ENCODE measurements around the gene HYAL2. TPM values are rescaled to one million over a fixed set of nuclear protein-coding genes. Genes with fewer than 3 reads are reported as not detected.

HYAL2 gene
- polyA plus RNA-seq, 1 donor from 2014 or later: 116 TPM

- H3K36me3 ChIP-seq (ENCODE audit: insufficient read depth, low read length): no peaks in the 10 kb centered on the region
These were observed 30.2 kb upstream of the HYAL2 start for GRCh38 chr3:50352781-50353180.

GRCh38 chr3:50351323-50351697, 28.8 kb upstream of the HYAL2 start:
- Histone ChIP-seq H3K9me2 (ENCODE audit: insufficient read depth, low read length) (no peaks in the 10 kb centered on the region), H3K27me3 (ENCODE audit: insufficient read depth, low read depth, low read length) (no peaks in the 10 kb centered on the region), H4K20me1 (ENCODE audit: insufficient read depth) (peaks cover 5% of the 10 kb centered on the region), H3K9ac (ENCODE audit: low read length) (peak overlapping the region; percentile 76), H3F3A (ENCODE audit: insufficient read depth, low read length, poor library complexity, severe bottlenecking) (no peaks in the 10 kb centered on the region), H3K36me3 (ENCODE audit: insufficient read depth, low read length) (no peaks in the 10 kb centered on the region), H3K4me3 (ENCODE audit: low read length) (peak overlapping the region; percentile 77), H3K4me2 (ENCODE audit: low read length) (peak overlapping the region; percentile 71), H3K79me2 (replicated peaks; ENCODE audit: insufficient read depth, low read length) (peaks cover 15% of the 10 kb centered on the region), H3K27ac (ENCODE audit: low read length) (peak overlapping the region; percentile 86), H3K9me3 (ENCODE audit: low read length) (no peaks in the 10 kb centered on the region), H2AFZ (ENCODE audit: low read depth, low read length) (no peak overlapping the region)
- TF ChIP-seq SMC3 (conservative IDR thresholded peaks at IDR 0.05; ENCODE audit: poor library complexity) (no peak), MXI1 (conservative IDR thresholded peaks at IDR 0.05; ENCODE audit: poor library complexity, severe bottlenecking) (no peak), POLR2AphosphoS5 (IDR thresholded peaks at IDR 0.05) (no peak), EP300 (conservative IDR thresholded peaks at IDR 0.05; ENCODE audit: poor library complexity, severe bottlenecking) (no peak), TAF1 (IDR thresholded peaks at IDR 0.05; ENCODE audit: low read depth) (no peak), EZH2 (IDR thresholded peaks at IDR 0.05; ENCODE audit: borderline replicate concordance, insufficient read depth, low read length, poor library complexity, severe bottlenecking) (no peak)
- TF ChIP-seq, protein P1, sequence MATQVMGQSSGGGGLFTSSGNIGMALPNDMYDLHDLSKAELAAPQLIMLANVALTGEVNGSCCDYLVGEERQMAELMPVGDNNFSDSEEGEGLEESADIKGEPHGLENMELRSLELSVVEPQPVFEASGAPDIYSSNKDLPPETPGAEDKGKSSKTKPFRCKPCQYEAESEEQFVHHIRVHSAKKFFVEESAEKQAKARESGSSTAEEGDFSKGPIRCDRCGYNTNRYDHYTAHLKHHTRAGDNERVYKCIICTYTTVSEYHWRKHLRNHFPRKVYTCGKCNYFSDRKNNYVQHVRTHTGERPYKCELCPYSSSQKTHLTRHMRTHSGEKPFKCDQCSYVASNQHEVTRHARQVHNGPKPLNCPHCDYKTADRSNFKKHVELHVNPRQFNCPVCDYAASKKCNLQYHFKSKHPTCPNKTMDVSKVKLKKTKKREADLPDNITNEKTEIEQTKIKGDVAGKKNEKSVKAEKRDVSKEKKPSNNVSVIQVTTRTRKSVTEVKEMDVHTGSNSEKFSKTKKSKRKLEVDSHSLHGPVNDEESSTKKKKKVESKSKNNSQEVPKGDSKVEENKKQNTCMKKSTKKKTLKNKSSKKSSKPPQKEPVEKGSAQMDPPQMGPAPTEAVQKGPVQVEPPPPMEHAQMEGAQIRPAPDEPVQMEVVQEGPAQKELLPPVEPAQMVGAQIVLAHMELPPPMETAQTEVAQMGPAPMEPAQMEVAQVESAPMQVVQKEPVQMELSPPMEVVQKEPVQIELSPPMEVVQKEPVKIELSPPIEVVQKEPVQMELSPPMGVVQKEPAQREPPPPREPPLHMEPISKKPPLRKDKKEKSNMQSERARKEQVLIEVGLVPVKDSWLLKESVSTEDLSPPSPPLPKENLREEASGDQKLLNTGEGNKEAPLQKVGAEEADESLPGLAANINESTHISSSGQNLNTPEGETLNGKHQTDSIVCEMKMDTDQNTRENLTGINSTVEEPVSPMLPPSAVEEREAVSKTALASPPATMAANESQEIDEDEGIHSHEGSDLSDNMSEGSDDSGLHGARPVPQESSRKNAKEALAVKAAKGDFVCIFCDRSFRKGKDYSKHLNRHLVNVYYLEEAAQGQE (IDR thresholded peaks at IDR 0.05; ENCODE audit: borderline replicate concordance): no peak
- TF ChIP-seq, protein P2, sequence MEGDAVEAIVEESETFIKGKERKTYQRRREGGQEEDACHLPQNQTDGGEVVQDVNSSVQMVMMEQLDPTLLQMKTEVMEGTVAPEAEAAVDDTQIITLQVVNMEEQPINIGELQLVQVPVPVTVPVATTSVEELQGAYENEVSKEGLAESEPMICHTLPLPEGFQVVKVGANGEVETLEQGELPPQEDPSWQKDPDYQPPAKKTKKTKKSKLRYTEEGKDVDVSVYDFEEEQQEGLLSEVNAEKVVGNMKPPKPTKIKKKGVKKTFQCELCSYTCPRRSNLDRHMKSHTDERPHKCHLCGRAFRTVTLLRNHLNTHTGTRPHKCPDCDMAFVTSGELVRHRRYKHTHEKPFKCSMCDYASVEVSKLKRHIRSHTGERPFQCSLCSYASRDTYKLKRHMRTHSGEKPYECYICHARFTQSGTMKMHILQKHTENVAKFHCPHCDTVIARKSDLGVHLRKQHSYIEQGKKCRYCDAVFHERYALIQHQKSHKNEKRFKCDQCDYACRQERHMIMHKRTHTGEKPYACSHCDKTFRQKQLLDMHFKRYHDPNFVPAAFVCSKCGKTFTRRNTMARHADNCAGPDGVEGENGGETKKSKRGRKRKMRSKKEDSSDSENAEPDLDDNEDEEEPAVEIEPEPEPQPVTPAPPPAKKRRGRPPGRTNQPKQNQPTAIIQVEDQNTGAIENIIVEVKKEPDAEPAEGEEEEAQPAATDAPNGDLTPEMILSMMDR (IDR thresholded peaks at IDR 0.05; ENCODE audit: poor library complexity, severe bottlenecking): no peak

More at GRCh38 chr3:50352781-50353180, 30.2 kb upstream of the HYAL2 start:
- H2AFZ ChIP-seq (ENCODE audit: low read depth, low read length): no peak overlapping the region
- H3K4me2 ChIP-seq (ENCODE audit: low read length): no peak overlapping the region
- H3K9me2 ChIP-seq (ENCODE audit: insufficient read depth, low read length): no peaks in the 10 kb centered on the region
- no peaks in the 10 kb centered on the region for H3F3A ChIP-seq (ENCODE audit: insufficient read depth, low read length, poor library complexity, severe bottlenecking)
- no peak overlapping the region for H3K9ac ChIP-seq (ENCODE audit: low read length)
- H3K79me2 ChIP-seq (replicated peaks; ENCODE audit: insufficient read depth, low read length): peaks cover 30% of the 10 kb centered on the region
- no peaks in the 10 kb centered on the region for H3K9me3 ChIP-seq (ENCODE audit: low read length)
- TF ChIP-seq EZH2 (IDR thresholded peaks at IDR 0.05; ENCODE audit: borderline replicate concordance, insufficient read depth, low read length, poor library complexity, severe bottlenecking): no peak
- TF ChIP-seq, protein P2 (IDR thresholded peaks at IDR 0.05; ENCODE audit: poor library complexity, severe bottlenecking): peak; percentile 37
- H4K20me1 ChIP-seq (ENCODE audit: insufficient read depth): peaks cover 9% of the 10 kb centered on the region
- H3K27ac ChIP-seq (ENCODE audit: low read length): no peak overlapping the region
- no peak overlapping the region for H3K4me3 ChIP-seq (ENCODE audit: low read length)
- no peaks in the 10 kb centered on the region for H3K27me3 ChIP-seq (ENCODE audit: insufficient read depth, low read depth, low read length)

Data from neural cell (in vitro differentiated cells).